NCI-H2029 treated with DMSO at 0.1 percent for 48 hours (cell line): ENCODE data around the gene CRKL.
"Not testable (repeated sequence)": the region's sequence is repeated elsewhere in the genome, so short reads cannot be mapped to it uniquely, and the experiment has no call there.

Source experiments
- DNase-seq: peaks from one replicate; lab custom pipeline; 2025; lab: John Stamatoyannopoulos, UW

Gene CRKL

GRCh38 chr22:20901093-20902033 is 15.8 kb upstream of the CRKL start:
- not testable (repeated sequence) for DNase-seq

- DNase-seq, result no peak
These were observed 14.1 kb upstream of the CRKL start for GRCh38 chr22:20903093-20903492.

GRCh38 chr22:20904008-20904979 is 12.9 kb upstream of the CRKL start:
- DNase-seq, result no peak

GRCh38 chr22:20904980-20905355 is 12.2 kb upstream of the CRKL start:
- DNase-seq, result no peak

GRCh38 chr22:20905415-20906386 is 11.5 kb upstream of the CRKL start:
- no peak for DNase-seq

- no peak for DNase-seq
These were observed 10.8 kb upstream of the CRKL start for GRCh38 chr22:20906387-20906767.

- not testable (repeated sequence) for DNase-seq
These were observed 8.5 kb upstream of the CRKL start for GRCh38 chr22:20908717-20909116.

- DNase-seq, result no peak
These were observed 7.5 kb upstream of the CRKL start for GRCh38 chr22:20909543-20910303.

GRCh38 chr22:20912494-20912893 is 4.7 kb upstream of the CRKL start:
- no peak for DNase-seq

- no peak for DNase-seq
These were observed 1.5 kb downstream of the CRKL start for GRCh38 chr22:20918663-20919218.

- no peak for DNase-seq
These were observed 2.5 kb downstream of the CRKL start for GRCh38 chr22:20919718-20920117.

GRCh38 chr22:20920881-20921203 is 3.6 kb downstream of the CRKL start:
- DNase-seq, result no peak

- no peak for DNase-seq
These were observed 5.0 kb downstream of the CRKL start for GRCh38 chr22:20922141-20922751.

GRCh38 chr22:20926243-20926642 is 9.0 kb downstream of the CRKL start:
- no peak for DNase-seq

GRCh38 chr22:20927940-20928572 is 10.8 kb downstream of the CRKL start:
- DNase-seq, result no peak

- no peak for DNase-seq
These were observed 11.4 kb downstream of the CRKL start for GRCh38 chr22:20928573-20928967.

- no peak for DNase-seq
These were observed 12.8 kb downstream of the CRKL start for GRCh38 chr22:20930004-20930403.

GRCh38 chr22:20930435-20930834 is 13.2 kb downstream of the CRKL start:
- not testable (repeated sequence) for DNase-seq

GRCh38 chr22:20931126-20931654 is 14.0 kb downstream of the CRKL start:
- no peak for DNase-seq
